Measurements from ENCODE around the gene MB21D2.

GRCh38 chr3:192816351-192816750 is 101.3 kb downstream of the MB21D2 start:
- TF ChIP-seq LEF1 (IDR thresholded peaks at IDR 0.05; ENCODE audit: borderline replicate concordance) (no peak), FOXM1 (IDR thresholded peaks at IDR 0.05; ENCODE audit: borderline replicate concordance) (no peak), L3MBTL2 (conservative IDR thresholded peaks at IDR 0.05) (no peak), ELF4 (IDR thresholded peaks at IDR 0.05) (no peak), ARNT (IDR thresholded peaks at IDR 0.05) (no peak), FOXA1 (IDR thresholded peaks at IDR 0.05) (no peak), BHLHE40 (IDR thresholded peaks at IDR 0.05; ENCODE audit: borderline replicate concordance) (no peak), SP1 (IDR thresholded peaks at IDR 0.05) (no peak), PKNOX1 (IDR thresholded peaks at IDR 0.05) (no peak), NFRKB (IDR thresholded peaks at IDR 0.05) (no peak), TARDBP (IDR thresholded peaks at IDR 0.05) (no peak)
